ENCODE measurements around the gene IFNA10.
A peak's percentile ranks its signal among the peaks of the same experiment; 100 is the strongest.
"Not testable (repeated sequence)": the region's sequence is repeated elsewhere in the genome, so short reads cannot be mapped to it uniquely, and the experiment has no call there.

IFNA10 gene

DNA sequence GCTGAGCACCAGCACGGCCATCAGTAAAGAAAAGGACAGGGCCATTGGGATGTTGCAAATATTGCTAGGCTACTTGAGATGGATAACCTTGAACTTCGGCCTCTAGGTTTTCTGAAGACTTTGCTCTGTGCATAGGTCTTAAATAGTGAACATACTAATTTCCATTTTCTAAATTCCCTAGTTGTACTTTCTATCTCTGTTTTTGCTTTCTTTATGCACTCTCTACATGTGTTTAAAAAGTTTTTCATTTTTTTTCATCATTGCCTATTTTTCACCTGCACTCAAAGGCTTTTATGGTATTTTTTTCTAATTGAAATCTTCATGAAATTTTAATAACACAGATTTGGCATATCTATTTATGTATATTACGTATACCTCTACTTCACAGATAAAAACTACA is 19.5 kb downstream of the IFNA10 start, which contains the start of gene IFNA4:
Gene IFNA4 (minus strand): TSS at position 101 of the 400 bp plus-strand sequence. CDS start 56 bp downstream, at position 45.
- DNase-seq, result not testable (repeated sequence)

DNA sequence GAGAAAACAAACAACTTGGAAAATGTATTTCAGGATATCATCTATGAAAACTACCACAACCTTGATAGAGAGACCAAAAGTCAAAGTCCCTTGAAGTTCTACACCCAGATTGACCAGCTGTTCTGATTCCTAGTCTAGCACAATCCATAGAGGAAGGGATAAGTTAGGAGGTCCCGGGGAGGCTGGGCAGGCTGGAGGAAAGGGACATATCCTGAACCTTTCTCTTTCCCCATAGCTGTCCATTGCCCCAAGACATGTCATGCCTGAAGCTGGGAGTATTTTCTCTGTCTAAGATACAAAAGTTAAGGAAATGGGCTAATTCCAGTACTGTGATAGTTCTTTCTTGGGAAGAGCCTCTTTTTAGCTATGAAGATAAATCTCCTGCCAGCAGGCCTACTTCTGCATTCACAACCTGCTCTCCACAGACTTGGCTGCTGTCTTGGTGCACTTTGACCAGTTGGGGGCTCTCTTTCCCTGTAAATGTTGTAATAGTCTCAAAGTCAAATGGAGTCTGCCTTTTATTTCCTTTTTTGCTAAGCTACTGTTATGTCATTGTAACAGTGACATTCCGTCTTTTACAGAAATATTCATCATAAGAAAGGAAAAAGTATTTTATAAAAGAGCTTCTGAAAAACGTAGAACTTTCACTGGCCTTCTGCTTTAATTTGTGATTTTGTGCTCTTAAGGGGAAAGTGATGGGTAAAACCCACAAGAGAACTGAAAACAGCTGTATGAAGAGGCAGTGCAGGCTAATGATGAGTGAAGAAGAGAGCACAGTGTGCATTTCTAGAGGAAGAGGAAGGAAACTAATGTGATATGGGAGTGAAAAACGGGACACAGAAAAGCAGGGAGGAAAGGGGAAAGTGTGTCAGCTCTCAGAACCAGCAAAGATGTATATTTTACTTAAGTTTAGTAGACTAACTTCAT is 23.9 kb downstream of the IFNA10 start:
- not testable (repeated sequence) for DNase-seq

DNA sequence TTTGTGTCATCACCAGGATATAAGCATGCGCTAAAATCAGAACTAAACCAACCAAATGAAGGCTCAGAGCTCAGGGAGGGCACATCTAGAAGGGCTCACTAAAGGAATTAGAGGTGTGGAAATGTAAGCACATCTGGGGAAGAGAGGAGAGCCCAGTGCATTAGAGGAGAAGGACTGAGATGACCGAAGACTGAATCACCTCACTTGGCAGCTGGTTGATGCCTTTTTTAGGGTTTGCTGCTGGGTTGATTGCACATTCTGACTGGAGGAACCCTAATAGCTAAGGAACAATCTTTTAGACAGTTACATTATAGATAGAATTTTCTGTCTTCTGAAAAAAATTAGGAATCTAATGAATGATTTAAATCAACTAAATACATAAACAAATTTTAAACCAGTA is 32.3 kb downstream of the IFNA10 start:
- no peak for DNase-seq

DNA sequence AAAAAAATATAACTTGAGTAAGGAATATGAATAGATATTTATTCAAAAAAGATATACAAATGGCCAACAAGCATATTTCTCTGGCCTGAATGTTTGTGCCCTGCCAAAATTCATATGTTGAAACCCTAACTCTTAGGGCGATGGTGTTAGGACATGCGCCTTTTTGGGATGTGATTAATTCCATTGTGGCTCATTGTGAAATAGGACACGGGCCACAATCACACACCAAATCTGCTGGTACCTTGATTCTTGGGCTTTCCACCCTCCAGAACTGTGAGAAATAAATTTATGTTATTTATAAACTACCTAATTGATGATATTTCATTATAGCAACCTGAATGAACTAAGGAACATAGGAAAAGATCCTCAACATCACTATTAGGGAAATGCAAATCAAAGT is 34.8 kb downstream of the IFNA10 start:
- DNase-seq, result no peak

DNA sequence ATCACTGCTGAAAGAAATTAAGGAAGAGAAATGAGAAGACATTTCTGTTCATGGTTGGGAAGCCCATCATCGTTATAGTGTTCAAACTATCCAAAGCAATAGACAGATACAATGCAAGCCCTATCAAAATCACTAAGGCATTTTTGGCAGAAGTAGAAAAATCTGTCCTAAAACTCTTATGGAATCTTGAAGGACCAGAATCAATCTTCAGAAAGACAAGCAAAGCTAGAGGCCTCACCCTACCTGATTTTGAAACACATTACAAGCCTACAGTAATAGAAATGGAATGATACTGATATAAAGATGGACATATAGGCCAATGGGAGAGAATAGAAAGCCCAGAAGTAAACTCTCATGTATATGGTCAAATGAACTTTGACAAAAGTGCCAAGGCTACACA is 35.6 kb downstream of the IFNA10 start:
- no peak for DNase-seq

DNA sequence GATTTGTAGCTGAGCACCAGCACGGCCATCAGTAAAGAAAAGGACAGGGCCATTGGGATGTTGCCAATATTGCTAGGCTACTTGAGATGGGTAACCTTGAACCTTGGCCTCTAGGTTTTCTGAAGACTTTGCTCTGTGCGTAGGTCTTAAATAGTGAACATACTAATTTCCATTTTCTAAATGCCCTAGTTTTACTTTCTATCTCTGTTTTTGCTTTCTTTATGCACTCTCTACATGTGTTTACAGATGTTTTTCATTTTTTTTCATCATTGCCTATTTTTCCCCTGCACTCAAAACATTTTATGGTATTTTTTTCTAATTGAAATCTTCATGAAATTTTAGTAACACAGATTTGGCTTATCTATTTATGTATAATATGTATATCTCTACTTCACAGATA is 40.4 kb downstream of the IFNA10 start, which contains the start of gene IFNA21:
Gene IFNA21 (minus strand): TSS at position 101 of the 400 bp plus-strand sequence. CDS start 48 bp downstream, at position 53.
- DNase-seq, result not testable (repeated sequence)

DNA sequence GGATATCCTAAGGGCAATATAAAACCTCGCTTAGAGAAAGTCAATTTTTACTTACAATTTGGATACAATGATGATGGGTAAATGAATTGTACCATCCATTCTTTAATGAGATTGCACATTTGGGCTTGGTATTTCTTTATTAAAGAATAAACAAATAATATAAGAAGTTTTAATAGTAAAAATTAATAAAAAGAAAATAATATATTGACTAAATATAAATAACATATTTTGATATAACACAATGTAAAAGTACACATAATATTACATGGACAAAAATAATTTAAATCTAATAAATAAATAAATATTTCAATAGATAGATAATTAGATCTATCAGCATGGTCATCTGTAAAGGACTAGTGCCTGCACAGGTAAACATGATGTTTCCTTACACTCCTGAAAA is 41.4 kb downstream of the IFNA10 start:
- DNase-seq, result no peak

DNA sequence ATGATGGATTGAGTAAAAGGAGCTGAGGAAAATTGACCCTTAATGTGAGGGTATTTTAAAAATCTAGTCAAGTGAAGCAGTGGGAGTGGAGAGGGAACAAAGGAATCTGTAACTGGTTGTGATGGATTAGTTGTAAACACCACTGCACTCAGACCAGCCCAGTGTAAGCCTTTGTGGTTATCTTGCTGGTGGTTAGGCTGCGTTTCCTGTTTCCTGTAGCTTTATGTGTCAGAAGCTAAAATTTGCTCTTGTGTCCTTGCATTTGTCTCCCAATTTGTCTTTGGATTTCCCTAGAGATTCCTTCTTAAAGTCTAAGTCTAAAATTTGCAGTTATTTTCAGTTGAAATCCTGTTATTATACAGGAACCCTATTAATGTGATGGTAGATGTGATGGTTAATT is 46.8 kb downstream of the IFNA10 start:
- peak; percentile 34 for DNase-seq
